ENCODE results near the gene OR8G1.

DNA sequence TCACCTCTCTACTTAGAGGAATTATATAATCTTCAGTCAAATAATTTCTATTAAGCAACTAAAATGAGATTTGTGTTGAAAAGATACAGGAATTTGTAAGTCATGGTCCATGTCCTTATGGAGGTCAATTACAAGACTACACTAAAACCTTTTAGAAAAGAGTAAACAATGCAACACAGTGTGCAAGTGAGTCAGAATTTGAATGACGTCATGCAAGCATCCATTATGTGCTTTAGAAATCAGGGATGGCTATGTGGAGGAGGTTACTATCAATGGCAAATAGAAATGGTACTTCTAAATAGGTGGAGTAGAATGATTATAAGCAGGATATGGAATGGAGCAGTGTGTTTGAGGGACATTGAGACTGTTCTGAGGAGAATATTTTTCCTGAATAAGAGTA is 41.2 kb upstream of the OR8G1 start:
- TF ChIP-seq, protein P1, sequence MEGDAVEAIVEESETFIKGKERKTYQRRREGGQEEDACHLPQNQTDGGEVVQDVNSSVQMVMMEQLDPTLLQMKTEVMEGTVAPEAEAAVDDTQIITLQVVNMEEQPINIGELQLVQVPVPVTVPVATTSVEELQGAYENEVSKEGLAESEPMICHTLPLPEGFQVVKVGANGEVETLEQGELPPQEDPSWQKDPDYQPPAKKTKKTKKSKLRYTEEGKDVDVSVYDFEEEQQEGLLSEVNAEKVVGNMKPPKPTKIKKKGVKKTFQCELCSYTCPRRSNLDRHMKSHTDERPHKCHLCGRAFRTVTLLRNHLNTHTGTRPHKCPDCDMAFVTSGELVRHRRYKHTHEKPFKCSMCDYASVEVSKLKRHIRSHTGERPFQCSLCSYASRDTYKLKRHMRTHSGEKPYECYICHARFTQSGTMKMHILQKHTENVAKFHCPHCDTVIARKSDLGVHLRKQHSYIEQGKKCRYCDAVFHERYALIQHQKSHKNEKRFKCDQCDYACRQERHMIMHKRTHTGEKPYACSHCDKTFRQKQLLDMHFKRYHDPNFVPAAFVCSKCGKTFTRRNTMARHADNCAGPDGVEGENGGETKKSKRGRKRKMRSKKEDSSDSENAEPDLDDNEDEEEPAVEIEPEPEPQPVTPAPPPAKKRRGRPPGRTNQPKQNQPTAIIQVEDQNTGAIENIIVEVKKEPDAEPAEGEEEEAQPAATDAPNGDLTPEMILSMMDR (IDR thresholded peaks at IDR 0.05) = no peak
- no peak for TF ChIP-seq POLR2A (IDR thresholded peaks at IDR 0.05)

Data from uterus (tissue), 2 donors.